Kidney glomerular epithelial cell (primary cell): ENCODE results near the gene TGM3.
A peak's percentile ranks its signal among the peaks of the same experiment; 100 is the strongest.

Source experiments
- DNase-seq: peaks from one replicate; lab custom pipeline; 2025; lab: John Stamatoyannopoulos, UW

TGM3 gene

DNA sequence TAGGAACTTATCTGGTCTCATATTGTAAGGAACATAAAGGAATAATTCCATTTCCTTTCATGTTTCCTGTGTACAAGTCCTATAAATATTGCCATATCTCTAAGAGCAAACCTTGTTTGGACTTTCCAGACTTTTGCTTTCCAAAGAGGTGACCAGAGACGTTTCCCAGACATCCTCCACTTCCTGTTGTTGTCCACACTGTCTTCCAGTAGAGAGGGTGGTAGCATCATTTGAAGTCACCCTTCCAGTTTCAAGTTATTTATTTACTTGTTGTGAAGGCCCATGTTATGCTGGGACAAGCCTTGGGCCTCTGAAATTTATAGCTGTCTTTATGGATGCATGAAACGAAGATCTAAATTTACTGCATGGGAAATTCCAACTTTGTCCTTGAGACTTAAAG, 10.6 kb upstream of the TGM3 start:
- no peak for DNase-seq

DNA sequence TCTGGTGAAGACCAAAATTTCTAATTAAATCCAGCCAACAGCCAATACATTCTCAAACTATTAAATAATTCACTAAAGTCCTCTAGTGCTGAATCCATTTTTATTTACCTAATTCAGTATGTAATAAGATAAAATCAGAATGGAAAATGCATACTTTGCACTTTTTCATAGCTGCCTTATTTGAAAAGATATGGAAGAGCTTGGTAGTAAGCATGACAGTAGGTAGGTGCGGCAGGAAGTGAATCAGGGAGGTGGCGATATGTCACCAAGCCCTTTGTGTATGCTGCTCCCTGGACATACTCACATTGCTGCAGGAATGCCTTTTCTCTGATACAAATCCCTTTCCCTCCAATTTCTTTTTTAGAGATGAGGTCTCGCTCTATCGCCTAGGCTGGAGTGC, 10.2 kb upstream of the TGM3 start:
- no peak for DNase-seq

DNA sequence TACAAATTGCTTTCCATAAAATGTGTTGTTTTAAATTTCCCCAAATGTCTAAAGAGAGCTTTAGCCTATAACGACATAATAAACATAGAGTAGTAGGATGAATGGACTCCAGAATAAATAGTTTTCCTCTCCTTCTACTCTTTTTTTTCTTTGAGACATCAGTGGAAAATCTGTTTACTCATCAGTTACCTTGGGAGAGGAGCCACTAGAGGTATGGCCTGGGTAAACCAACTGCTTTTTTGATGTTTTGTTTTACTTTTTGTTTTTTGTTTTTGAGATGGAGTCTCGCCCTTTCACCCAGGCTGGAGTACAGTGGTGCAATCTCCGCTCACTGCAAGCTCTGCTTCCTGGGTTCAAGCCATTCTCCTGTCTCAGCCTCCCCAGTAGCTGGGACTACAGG, 8.3 kb upstream of the TGM3 start:
- no peak for DNase-seq

DNA sequence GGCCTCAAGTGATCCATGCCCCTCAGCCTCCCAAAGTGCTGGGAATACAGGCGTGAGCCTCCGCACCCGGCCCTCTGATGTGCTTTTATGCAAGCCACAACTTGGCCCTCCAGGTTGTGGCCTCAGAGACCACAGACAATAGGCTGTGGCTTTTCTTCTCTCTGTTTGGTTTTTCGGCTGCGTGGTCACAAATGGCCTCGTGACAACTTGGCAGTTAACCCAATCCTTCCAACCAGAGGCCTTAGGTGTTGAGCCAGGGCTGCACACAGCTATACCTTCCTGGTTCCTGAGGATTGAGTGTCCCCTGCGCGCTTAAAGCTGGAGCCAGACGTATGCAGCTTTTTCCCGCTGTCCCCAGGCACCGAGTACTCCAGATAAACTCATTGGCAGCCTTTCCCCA, 6.3 kb upstream of the TGM3 start:
- DNase-seq, result no peak

DNA sequence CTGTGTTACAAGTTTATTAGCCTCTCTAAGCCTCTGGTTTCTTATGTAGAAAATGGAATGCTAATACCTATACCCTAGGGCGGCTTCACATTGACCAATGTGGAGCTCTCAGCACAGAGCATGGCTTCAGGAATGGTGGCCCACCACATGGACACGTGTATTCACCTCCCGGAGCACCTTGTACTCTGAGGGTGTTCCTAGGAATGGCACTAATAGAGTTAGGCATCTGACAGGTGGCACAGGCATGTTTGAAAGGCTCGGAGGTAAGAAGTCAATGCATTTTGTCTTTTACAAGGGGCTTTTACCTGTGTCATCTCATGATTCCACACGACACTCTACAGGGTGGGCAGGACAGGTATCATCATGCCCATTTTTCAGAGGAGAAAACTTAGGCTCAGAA, 5.3 kb upstream of the TGM3 start:
- no peak for DNase-seq

DNA sequence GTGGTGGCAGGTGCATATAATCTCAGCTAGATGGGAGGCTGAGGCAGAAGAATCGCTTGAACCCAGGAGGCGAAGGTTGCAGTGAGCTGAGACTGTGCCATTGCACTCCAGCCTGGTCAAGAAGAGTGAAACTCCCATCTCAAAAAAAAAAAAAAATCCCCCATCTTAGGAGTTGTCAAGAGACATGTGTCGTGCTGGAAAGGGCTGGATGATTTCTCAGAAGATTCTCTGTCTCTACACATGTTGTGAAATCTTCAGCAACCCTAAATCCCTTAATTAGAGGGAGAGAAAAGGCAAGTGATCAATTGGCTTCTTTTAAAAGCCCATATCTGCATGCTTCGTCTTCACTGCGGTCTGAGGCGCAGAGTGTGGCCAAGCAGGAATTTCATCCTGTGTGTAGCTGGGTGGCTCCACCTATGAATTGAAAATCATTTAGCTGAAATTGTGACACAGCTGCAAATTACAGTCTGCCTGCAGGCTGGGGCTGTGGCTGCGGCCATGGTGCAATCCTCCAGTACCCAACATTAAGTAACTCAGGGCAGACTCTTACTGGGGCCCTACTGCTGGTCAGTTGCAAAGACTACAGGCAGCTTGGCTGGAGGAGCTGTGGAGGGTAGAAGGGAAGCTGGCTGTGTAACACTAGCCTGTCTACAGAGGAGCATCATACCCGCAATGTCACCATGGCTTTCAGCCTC, 3.2 kb upstream of the TGM3 start:
- DNase-seq, result no peak

DNA sequence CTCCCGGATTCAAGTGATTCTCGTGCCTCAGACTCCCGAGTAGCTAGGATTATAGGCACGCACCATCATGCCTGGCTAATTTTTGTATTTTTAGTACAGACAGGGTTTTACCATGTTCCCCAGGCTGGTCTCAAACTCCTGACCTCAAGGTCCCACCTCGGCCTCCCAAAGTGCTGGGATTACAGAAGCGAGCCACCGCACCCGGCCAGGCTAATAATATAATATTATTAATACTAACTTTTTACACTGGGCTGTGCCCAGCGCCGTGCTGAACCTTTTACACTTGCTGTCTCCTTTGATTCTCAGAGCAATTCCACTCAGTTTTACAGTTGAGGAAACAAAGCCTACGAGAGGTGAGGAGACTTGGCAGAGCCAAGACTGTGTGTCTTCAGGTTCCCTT, 2.3 kb upstream of the TGM3 start:
- no peak for DNase-seq

DNA sequence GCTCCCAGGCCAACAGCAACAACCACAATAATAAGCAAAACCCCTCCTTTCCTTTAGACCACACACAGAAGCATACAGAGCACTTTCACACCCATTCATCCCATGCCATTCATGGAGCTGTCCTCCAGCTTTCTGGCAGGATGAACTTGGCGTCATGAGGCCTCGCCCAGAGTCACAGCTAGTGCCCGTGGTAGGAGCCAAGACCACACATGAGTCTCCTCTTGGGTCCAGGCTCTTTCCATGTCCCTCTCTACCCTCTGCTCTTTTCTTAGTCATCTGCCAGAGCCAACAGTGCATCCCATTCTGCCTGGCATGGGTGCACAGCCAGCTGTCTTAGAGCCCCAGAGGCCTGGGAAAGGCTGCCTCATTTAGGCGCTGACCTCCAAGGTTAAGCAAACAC, 1.8 kb upstream of the TGM3 start:
- no peak for DNase-seq

DNA sequence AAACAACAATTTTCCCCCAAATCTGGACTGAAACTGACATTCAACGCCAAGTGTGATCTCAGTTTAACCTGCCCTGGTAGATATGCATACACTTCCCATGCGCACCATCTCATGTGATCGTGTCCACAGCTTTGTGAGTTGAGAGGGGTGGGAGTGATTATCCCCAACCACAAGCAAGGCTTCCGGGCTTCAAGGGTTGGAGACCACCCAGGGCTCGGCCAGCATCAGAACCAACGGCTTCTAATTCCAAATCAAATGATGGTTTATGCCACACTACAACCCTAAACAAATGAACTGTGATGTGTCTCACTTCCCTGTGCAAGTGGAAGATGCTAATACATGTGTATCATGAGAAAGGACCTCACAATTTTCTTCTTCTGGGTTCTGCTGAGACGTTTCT, 515 bp upstream of the TGM3 start:
- DNase-seq, result no peak

DNA sequence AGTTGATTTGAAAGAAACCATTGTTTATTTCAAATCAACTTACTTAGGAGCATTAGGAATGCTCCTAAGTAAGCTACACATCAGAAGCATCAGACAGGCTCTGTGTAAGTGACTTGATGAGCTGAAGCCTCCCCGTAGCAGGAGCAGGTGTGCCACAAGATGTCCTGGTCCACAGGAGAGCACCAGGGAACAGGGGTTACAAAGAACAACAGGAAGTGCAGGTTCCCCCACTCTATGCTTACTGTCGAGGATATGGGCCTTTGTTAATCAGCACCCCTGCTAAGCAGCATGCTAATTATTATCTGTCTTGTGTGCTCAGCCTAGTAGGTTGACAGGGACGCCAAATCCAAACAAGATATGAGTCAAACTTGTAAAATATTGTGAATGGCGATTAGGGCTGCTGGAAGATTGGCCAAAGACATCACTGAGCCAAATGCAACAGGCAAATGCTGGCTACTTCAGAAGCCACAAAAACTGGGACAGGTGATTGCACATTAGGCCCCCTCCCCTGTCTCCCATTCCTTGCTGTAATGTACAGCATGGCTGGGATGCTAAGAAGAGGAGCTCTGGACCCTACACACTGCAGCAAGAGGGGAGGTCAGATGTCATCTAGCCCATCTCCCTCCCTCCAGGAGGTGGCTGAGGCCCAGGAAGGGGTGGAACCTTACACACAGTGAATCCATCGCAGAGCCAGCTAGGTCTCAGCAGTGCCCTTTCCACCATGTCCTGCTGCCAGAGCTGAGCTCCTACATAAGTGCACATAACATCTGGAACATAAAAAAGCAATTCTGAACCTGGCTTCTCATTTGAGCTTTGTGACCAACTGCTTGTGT, 939 bp downstream of the TGM3 start:
- no peak for DNase-seq

DNA sequence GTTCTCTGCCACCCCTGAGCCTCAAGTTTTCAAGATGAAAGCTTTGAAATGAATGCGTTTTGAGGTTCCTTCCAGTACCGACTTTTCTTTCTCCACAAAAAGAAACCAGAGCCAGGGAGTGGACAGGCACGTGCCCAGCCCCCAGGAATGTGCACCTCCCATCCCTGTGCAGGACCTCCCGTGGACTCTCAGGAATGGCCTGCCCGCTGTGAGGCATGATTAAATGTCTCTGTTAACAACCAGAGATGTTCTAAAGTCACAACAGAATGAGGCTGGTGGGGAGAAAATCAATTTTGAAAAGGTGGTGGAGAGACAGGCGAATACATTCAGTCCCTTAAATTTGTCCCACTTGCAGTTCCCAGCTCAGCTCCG, 1.5 kb downstream of the TGM3 start:
- DNase-seq, result no peak

DNA sequence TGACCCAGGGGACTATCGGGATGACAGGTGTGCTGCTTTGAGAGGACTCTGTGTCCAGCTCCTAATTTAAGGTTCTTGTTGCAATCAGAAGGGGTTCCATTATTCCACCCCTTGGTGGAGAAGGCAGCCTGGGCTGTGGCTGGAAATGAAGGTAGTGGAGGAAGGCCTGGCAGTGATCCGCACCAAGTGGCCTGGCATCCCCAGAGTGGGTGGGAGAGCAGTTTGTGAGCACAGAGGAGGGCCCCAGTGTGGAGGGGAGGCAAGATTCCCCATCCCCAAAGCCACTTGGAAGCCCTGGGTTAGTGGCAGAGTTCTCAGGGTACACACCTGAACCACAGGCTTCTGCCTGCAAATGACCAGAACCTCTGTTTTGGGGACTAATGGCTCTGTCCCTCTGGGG, 2.3 kb downstream of the TGM3 start:
- no peak for DNase-seq

DNA sequence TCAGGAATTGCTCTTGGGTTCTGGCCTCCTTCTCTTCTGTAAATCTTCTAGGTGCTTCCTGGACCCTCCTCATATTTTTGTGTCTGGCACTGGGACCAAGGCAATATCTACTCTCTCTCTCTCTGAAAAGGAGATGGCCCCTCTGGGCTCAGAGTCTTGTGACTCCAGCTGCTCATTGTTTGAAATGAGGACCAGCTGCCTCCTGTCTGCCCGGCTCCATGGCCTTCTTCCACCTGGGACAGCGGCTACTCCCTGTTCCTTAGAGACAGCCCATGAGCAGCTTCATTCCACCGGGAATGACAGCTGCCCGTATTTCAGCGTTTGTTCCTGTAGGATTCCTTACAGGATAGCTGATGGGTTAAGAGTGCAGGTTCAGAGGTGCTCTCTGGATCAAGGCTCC, 2.9 kb downstream of the TGM3 start:
- DNase-seq, result no peak

DNA sequence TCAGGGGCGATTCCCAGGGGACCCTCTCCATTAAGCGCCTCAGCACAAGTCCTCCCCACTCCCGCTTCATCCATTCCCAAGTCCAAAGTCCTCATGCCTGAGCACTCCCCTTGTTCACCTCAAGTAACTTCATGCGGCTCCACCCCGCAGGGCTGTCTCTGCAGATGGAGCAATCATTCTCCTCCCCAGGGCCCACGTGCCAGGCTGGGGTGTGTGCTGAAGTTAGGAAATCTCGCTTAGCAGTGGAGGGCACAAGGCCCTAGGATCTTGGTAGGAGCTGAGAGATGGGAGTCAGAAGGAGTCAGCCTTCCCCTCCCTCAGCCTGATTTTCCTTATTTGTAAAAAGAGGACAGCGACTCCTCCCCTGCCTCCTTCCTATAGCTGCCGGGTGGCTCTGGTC, 3.5 kb downstream of the TGM3 start:
- no peak for DNase-seq

DNA sequence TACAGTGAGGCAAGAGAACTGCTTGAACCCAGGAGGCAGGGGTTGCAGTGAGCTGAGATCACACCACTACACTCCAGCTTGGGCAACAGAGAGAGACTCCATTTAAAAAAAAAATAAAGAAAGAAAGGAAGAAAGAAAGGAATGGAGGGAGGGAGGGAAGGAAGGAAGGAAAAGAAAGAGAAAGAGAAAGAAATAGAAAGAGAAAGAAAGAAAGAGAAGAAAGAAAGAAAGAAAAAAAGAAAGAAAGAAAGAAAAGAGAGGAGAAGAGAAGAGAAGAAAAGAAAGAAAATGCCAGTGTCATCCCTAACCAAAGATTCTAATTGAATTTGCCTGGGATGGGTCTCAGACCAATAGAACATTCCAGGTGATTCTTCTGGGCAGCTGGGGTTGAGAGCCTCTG, 4.2 kb downstream of the TGM3 start:
- no peak for DNase-seq

DNA sequence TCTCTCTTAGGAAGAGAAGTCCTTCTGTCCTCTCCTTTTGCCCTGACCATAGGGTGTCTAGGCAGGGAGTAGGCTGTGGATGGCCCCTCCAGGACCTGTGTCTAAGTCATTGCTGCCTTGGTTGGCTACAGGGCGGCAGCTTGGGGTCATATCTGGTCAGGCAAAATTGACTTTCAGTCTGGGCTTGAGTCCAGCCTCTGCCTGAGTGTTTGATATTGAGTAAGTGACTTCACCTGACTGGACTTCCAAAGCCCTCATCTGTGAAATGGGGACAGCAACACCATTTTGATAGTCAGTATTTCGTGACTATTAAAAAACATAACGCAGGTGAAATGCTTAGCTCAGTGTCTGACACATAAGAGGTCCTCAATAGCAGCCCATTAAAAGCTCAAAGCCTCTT, 4.6 kb downstream of the TGM3 start:
- no peak for DNase-seq

DNA sequence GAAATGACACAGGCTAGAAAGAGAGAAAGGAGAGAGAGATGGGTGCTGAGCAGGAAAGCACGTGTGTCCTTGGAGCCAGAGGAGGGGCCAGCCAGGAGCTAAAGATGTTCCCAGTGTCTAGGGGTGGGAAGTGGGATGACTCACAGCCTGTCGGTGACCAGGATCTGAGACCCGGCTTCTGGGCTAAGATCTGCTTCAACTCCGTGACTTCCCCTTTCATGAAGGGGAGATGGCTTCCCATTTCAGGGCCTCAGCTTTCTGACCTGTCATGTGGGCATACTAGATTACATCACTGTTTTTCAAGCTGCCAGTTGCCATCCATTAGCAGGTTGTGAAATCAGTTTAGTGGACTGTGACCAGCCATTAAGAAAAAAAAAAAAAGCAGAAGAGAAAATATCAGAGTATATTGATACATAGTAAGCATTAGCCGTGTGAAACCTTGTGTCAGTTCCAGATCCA, 5.4 kb downstream of the TGM3 start:
- DNase-seq, result peak; percentile 74

DNA sequence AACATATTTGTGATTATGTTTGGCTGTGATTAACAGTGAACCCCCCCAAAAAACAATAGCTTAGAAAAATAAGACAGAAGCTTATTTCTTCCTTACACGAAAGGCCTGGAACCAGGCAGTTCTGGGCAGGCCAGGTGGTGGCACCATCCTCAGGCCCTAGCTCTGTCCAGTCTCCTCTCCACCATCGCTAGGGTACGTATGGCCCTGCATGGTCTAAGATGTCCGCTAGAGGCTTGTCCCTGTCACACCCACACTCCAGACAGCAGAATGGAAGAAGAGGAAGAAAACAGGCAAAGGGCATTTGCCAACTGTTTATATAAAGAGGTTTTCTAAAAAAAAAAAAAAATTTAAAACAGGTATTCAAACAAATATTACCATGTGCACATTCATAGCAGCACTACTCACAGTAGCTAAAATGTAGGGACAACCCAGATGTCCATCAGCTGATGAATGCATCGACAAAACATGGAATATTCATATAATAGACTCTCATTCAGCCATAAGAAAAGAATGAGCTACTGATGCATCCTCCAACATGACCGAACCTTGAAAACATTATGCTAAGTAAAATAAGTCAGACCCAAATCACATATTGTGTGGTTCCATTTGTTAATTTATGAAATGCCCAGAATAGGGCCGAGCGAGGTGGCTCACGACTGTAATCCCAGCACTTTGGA, 6.7 kb downstream of the TGM3 start:
- DNase-seq, result no peak

DNA sequence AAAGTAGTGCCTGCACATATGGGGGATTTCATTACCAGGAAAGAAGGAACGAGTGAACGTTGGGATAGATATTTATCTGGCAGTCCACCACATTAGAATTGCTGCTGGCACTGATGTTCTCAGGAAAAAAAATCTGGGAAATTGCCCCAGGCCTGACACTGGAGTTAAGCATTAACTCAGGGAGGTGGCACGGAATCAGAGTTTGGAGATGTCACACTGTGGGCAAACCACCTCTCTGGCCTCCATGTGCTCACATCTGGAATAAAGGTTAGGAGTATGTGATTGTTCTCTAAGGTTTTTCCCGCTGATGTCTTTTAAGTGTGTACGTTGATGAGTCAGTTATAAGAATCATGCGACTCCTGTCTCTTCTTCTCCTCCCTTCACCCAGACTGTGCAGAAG, 7.9 kb downstream of the TGM3 start:
- no peak for DNase-seq

DNA sequence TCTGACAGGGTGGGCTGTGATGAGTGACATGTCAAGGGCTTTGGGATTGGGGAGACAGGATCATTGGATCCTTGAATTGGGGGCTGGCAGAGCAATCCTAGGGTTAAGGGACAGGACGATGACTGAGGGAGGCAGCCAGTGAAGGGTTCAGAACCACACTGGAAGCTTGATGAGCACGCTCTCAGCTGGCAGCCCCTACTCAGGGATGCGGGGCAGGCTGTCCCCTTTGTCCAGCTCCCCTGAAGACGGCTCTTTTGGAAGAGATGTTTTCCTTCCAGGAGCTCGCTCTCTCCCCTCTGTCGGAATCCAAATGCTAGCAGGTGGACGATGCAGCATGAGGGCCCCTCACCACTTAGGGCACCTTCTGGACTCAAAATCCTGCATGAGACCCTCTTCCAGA, 8.4 kb downstream of the TGM3 start:
- no peak for DNase-seq

DNA sequence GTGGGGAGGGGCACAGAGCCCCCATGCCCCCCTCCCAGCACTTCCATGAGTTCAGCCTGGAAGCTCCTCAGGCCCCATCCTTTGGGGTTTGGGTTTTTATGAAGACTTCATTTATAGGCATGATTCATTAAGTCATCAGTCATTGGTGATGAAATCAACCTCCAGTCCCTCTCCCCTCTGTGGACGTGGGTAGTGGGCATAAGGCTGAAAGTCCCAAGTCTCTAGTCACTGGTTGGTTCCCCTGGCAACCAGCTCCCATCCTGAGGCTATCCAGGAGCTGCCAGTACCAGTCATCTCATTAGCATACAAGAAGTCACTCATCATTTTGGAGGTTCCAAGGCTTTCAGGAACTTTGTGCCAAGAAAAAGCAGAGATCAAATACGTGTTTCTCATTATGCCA, 9.2 kb downstream of the TGM3 start:
- DNase-seq, result no peak

DNA sequence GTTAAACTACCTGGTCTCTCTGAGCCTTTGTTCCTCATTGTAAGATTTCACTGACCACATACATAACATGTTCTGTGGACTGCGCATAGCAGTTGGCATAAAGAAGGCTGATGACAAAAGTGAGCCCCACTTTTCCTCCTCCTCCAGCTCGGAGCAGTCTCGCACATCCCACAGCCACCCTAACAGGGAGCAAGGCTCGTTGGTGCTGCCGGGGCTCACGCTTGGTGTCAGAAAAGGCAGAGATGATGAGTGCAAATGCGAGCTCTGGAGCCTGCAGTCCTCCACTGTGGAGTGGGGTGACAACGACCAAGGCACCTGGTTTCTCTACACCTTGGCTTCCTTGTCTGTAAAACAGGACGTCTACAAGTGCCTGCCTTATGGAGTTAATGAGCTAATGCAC, 9.7 kb downstream of the TGM3 start:
- no peak for DNase-seq

DNA sequence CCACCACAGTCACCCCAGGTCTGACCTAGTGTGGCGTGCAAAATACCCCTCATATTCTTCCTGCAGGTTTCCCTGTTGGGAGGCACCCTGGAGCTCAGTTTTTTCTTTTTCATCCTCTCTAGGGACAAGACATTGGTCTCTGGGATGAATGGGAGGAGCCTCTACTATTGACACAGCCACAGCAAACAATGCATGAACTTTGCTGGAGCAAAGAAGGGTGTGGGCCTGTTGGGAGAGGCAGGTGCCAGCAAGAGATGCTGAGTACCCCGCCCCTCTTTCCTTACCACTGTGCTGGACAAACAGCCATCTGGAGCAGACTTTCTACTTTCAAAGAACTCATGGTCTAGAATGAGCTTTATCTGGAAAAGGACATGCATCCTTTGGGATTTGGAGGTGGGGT, 10.1 kb downstream of the TGM3 start:
- DNase-seq, result no peak
